SKM-1 treated with dmso at 0.1 percent for 144 hours (cell line): ENCODE measurements around the gene CALHM4.
"Not testable (repeated sequence)": the region's sequence is repeated elsewhere in the genome, so short reads cannot be mapped to it uniquely, and the experiment has no call there.

ENCODE experiments used
- DNase-seq: peaks from one replicate; lab custom pipeline; 2025; ENCODE audit not compliant: unreplicated experiment; lab: John Stamatoyannopoulos, UW

Gene CALHM4

DNA sequence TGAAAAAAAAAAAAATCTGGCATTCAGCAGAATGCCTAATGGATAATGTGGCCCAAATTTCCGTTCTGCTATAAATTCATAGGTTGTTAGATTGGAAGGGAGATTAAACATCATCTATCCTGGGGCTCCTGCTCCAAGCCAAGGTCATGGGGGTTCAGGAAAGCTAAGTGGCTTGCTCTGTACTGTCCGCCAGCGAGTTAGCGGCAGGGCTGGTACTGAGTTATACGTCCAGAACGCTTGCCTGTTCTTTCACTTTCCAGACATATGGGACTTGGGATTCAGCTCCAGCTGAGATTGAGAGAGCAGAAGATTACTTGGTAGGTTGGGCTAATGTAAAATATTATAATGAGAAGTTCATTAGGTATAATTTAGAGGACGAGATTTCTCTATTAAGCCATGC is 18.6 kb downstream of the CALHM4 start:
- no peak for DNase-seq

DNA sequence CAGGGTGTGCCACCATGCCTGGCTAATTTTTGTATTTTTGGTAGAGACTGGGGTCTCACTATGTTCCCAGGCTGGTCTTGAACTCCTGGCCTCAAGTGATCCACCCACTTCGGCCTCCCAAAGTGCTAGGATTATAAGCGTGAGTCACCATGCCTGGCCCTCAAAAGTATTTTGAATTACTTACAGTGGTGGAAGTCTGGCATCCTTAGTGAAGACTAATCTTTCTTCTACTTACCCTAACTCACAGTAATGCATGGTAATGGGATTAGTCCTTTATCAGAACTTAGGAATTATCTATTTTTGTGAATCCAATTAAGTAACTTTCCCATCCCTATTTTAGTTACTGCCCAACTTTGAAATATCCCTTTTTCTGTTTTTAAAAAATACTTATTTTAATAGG is 21.7 kb downstream of the CALHM4 start:
- no peak for DNase-seq

DNA sequence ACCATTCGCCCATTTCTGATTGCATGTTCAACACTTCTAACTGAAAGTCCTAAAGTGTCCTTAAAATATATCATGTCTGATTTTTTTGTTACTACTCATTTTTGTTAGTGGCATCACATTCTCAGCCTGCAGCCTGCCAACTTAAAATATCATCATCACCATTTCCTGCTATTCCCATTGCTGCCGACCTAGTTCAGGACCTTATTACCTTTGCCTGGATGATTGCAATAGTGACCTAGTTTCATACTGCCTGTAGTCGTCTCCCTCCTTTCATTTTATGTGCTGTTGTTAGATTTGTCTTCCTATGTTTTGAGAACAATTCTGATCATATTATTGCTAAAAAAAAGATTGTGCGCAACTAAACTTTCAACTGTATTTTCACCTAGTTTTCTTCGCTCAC is 23.9 kb downstream of the CALHM4 start:
- no peak for DNase-seq

- DNase-seq, result no peak
These were observed 24.8 kb downstream of the CALHM4 start for GRCh38 chr6:116578335-116578734.

DNA sequence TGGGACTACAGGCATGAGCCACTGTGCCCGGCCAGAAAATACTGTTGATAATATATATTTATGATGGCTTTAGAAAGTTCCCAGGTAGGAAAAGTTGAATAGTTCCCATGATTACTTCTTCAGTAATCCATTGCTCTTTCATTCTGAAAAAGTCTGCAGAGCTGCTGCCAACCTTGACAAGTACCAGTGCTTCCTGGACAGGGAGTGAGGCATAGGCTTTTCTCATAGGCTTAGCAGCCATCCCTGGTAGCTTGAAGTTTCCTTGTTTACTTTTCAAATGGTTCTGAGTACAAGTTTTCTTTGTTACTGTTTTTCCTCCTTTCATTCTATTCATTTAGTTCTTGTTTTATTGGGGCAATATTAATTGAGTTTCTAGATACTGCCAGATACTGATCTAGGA is 25.6 kb downstream of the CALHM4 start:
- DNase-seq, result no peak

GRCh38 chr6:116580198-116580597 is 26.6 kb downstream of the CALHM4 start:
- DNase-seq, result no peak

GRCh38 chr6:116586276-116586675 is 32.7 kb downstream of the CALHM4 start:
- no peak for DNase-seq

DNA sequence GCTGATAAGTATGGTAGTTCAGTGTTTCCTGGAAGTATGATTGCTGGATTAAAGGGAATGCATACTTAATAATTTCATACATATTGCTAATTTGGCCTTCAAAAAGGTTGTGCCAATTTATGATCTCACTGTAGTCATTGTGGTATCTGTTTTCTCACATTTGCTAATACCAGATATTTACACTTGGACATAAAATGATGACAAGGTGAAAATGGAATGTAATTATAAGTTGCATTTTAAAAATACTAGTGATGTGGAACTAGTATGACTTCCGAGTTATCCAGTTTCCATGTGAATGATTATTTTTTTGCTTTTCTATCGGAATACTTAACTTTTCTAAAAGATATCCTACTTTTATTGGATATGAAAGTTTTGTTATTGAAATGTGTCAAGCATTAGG is 33.2 kb downstream of the CALHM4 start:
- no peak for DNase-seq

- DNase-seq, result no peak
These were observed 41.7 kb downstream of the CALHM4 start for GRCh38 chr6:116595247-116595646.

GRCh38 chr6:116596815-116597214 is 43.3 kb downstream of the CALHM4 start:
- DNase-seq, result no peak

DNA sequence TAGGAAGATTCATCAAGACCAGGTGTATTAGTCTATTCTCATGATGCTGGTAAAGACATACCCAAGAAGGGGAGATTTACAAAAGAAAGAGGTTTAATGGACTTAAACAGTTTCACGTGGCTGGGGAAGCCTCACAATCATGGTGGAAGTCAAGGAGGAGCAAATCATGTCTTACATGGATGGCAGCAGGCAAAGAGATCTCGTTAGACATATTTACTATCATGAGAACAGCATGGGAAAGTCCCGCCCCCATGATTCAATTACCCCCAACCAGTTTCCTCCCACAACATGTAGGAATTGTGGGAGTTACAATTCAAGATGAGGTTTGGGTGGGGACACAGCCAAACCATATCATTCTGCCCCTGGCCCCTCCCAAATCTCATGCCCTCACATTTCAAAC is 50.4 kb downstream of the CALHM4 start:
- not testable (repeated sequence) for DNase-seq

DNA sequence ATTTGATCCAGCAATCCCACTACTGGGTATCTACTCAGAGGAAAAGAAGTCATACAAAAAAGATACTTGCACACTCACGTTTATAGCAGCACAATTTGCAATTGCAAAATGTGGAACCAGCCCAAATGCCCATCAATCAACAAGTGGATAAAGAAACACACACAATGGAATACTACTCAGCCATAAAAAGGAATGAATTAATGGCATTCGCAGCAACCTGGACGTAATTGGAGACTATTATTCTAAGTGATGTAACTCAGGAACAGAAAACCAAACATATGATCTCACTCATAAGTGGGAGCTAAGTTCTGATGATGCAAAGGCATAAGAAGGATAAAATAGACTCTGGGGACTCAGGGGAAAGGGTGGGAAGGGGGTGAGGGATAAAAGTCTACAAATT is 51.3 kb downstream of the CALHM4 start:
- not testable (repeated sequence) for DNase-seq

GRCh38 chr6:116605935-116606334 is 52.4 kb downstream of the CALHM4 start:
- no peak for DNase-seq
